Measurements from ENCODE around the gene LCNL1. TPM values are rescaled to one million over a fixed set of nuclear protein-coding genes. Genes with fewer than 3 reads are reported as not detected.
A peak's percentile ranks its signal among the peaks of the same experiment; 100 is the strongest.
"Not testable (repeated sequence)": the region's sequence is repeated elsewhere in the genome, so short reads cannot be mapped to it uniquely, and the experiment has no call there.

LCNL1 gene
- total and polyA plus RNA-seq, 2 of the 13 experiments (the other 11 are each of a cell fraction or from before 2014, with no cell fraction given), result not detected

DNA sequence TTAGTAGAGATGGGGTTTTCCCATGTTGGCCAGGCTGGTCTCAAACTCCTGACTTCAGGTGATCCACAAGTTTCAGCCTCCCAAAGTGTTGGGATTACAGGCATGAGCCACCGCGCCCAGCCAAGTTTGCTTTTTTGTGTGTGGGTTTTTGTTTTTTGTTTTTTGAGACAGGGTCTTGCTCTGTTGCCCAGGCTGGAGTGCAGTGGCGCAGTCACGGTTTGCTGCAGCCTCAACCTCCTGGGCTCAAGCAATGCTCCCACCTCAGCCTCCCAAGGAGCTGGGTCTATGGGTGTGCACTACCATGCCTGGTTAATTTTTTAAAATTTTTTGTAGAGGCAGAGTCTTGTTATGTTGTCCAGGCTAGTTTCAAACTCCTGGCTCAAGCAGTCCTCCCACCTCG is 50.7 kb downstream of the LCNL1 start:
- H4K20me1 ChIP-seq (ENCODE audit: insufficient read depth, low read length); CTCF ChIA-PET (ENCODE audit: low intra/inter-chr PET ratio, low total read pairs); H3K9ac ChIP-seq (ENCODE audit: insufficient read depth, low read depth, low read length); ATAC-seq; H3K4me2 ChIP-seq (ENCODE audit: low read depth, low read length); H2AFZ ChIP-seq (ENCODE audit: low read length); H3K4me3 ChIP-seq (replicated peaks in 1 of 3; ENCODE audit: insufficient read depth in 1 of 3, low read depth in 2 of 3, low read length in 3 of 3); H3K36me3 ChIP-seq (replicated peaks in 1 of 2; ENCODE audit: control insufficient read depth in 1 of 2, insufficient read depth in 2 of 2, low read length in 2 of 2); intact Hi-C loops (cut with micrococcal nuclease; ENCODE audit: unreplicated experiment); H3K27ac ChIP-seq (ENCODE audit: extremely low read length, insufficient read depth, low read length); H3K9me3 ChIP-seq (ENCODE audit: low read length); POLR2A ChIA-PET; BruUV-seq (replicated peaks); FAIRE-seq; H3K79me2 ChIP-seq (ENCODE audit: insufficient read depth, low read length); DNase-seq (ENCODE audit: low spot score): not testable (repeated sequence)
- in situ Hi-C loops (cut with HindIII; ENCODE audit: extremely low pct_ligation_motif_present, low pct_unique_long_range_greater_than_20kb), result loop anchor here (5.0 to 10.0 kb wide), 2 partner anchors 86 to 189 kb away; partner anchors contain the start of genes AJM1, C8G and PHPT1
- TF ChIP-seq ZNF263 (CRISPR knock-in tag; IDR thresholded peaks at IDR 0.05) (0 out of 2 replicates have a peak, but pooled peaks have one; percentile 41), ZNF770 (CRISPR knock-in tag; IDR thresholded peaks at IDR 0.05) (peak; percentile 21; the same call in 1 of the 2 replicates), ZNF121 (CRISPR knock-in tag; IDR thresholded peaks at IDR 0.05) (peak; percentile 64; the same call in 1 of the 2 replicates)
- peaks cover 64% of the 10 kb centered on the region for H3K4me1 ChIP-seq (ENCODE audit: insufficient read depth, low read length)
- H3K27me3 ChIP-seq (ENCODE audit: control insufficient read depth in 1 of 2, insufficient read depth in 2 of 2, low read length in 2 of 2), result peaks cover 0 to 14% of the 10 kb centered on the region in 2 experiments; a peak in 1 of 5 replicates
- WGBS (ENCODE audit: low lambda C conversion rate), result 74% methylated on average over 5 of the region's 5 CpGs

GRCh38 chr9:137034039-137034708 is 51.4 kb downstream of the LCNL1 start:
- BruUV-seq (replicated peaks), result no TSS peak
- Histone ChIP-seq H3K9ac (ENCODE audit: insufficient read depth, low read depth, low read length) (no peak overlapping the region), H3K4me2 (ENCODE audit: low read depth, low read length) (peak overlapping the region; percentile 39; the same call in 1 of the 2 replicates), H2AFZ (ENCODE audit: low read length) (no peak overlapping the region), H3K27ac (ENCODE audit: extremely low read length, insufficient read depth, low read length) (no peak overlapping the region), H3K27me3 (ENCODE audit: control insufficient read depth in 1 of 2, insufficient read depth in 2 of 2, low read length in 2 of 2) (peaks cover 0 to 14% of the 10 kb centered on the region in 2 experiments; a peak in 1 of 5 replicates), H3K79me2 (ENCODE audit: insufficient read depth, low read length) (no peaks in the 10 kb centered on the region), H3K36me3 (replicated peaks in 1 of 2; ENCODE audit: control insufficient read depth in 1 of 2, insufficient read depth in 2 of 2, low read length in 2 of 2) (no peaks in the 10 kb centered on the region), H3K4me3 (replicated peaks in 1 of 3; ENCODE audit: insufficient read depth in 1 of 3, low read depth in 2 of 3, low read length in 3 of 3) (peak overlapping the region in 1 of 3 experiments; percentile 23; a peak in 1 of 6 replicates), H3K9me3 (ENCODE audit: low read length) (no peaks in the 10 kb centered on the region), H3K4me1 (ENCODE audit: insufficient read depth, low read length) (peaks cover 57% of the 10 kb centered on the region), H4K20me1 (ENCODE audit: insufficient read depth, low read length) (no peaks in the 10 kb centered on the region)
- ATAC-seq (no peak), DNase-seq (ENCODE audit: low spot score) (no peak), FAIRE-seq (no peak)
- ChIA-PET POLR2A (interaction anchor here (0.7 to 1.8 kb wide), 5 partner anchors 9 to 86 kb away, joined by 3 to 10 read pairs (median 3); partner anchors contain the start of gene MAN1B1), CTCF (ENCODE audit: low intra/inter-chr PET ratio, low total read pairs) (interaction anchor here (1.5 to 2.3 kb wide), 2 partner anchors 16 to 86 kb away, joined by 5 to 15 read pairs; no protein-coding TSS in a partner anchor)
- 27% methylated on average over 14 of the region's 15 CpGs for WGBS (ENCODE audit: low lambda C conversion rate)
- intact Hi-C loops (cut with micrococcal nuclease; ENCODE audit: unreplicated experiment), result loop anchor here (2.0 kb wide), 1 partner anchor 85 kb away; no protein-coding TSS in a partner anchor
- in situ Hi-C loops (cut with HindIII; ENCODE audit: extremely low pct_ligation_motif_present, low pct_unique_long_range_greater_than_20kb), result loop anchor here (5.0 to 10.0 kb wide), 2 partner anchors 87 to 189 kb away; partner anchors contain the start of genes AJM1, C8G and PHPT1
- TF ChIP-seq ETS1 (CRISPR knock-in tag; IDR thresholded peaks at IDR 0.05) (no peak), HNF4G (IDR thresholded peaks at IDR 0.05; ENCODE audit: borderline replicate concordance, low read depth, low read length) (no peak), HNF4G (CRISPR knock-in tag; IDR thresholded peaks at IDR 0.05; ENCODE audit: borderline replicate concordance, low read depth) (no peak), ZUFSP (CRISPR knock-in tag; IDR thresholded peaks at IDR 0.05; ENCODE audit: borderline replicate concordance) (no peak)
